ENCODE data around the gene WLS. TPM values are rescaled to one million over a fixed set of nuclear protein-coding genes. Genes with fewer than 3 reads are reported as not detected.
A peak's percentile ranks its signal among the peaks of the same experiment; 100 is the strongest.

The WLS gene
- total RNA-seq, 1 donor from 2014 or later = 68.0 TPM

- Histone ChIP-seq H3K36me3 (peaks cover 0 to 5% of the 10 kb centered on the region in 2 donors), H3K4me3 (no peak overlapping the region), H3K27me3 (no peaks in the 10 kb centered on the region), H3K9me3 (no peaks in the 10 kb centered on the region), H3K4me1 (no peaks in the 10 kb centered on the region), H3K27ac (no peak overlapping the region)
- intact Hi-C loops (cut with DNase I) = no loop called here
- TF ChIP-seq POLR2A (IDR thresholded peaks at IDR 0.05) (no peak), CTCF (IDR thresholded peaks at IDR 0.05) (no peak), POLR2AphosphoS5 (IDR thresholded peaks at IDR 0.05; ENCODE audit: insufficient read depth in 1 of 2, low read depth in 1 of 2) (no peak)
- DNase-seq (ENCODE audit: extremely low spot score in 2 of 2) = peak in 1 of 2 donors; percentile 28
These were observed 110.8 kb downstream of the WLS start for GRCh38 chr1:68121536-68121935.

GRCh38 chr1:68120136-68120791 is 112.1 kb downstream of the WLS start:
- H3K9me3 ChIP-seq = no peaks in the 10 kb centered on the region
- TF ChIP-seq CTCF (IDR thresholded peaks at IDR 0.05) (peak; percentile 80 to 87 (median 85)), POLR2A (IDR thresholded peaks at IDR 0.05) (no peak)

DNA sequence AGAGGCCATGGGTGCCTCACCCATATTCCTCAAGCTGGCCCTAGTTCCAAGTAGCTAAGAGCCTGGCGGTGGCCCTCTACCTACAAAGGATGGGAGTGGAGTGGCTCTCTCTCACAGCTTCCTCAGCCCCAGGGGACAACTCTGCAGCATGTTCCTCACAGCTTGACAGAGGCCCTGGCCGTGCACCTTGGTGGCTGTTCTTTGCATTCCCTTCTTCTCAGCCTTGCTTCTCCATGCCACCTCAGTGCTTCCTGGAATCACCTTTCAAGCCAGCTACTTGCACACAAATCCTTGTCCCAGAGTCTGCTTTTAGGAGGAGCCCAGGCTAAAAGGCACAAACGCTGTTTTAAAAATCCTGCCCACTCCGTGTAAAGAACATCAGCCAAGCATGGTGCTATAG is 112.9 kb downstream of the WLS start:
- intact Hi-C loops (cut with DNase I) = loop anchor here (10.0 kb wide), 1 partner anchor 265 kb away; no protein-coding TSS in a partner anchor
- no peak for DNase-seq (ENCODE audit: extremely low spot score in 2 of 2)
- Histone ChIP-seq H3K4me1 (no peaks in the 10 kb centered on the region), H3K9me3 (no peaks in the 10 kb centered on the region), H3K36me3 (peaks cover 0 to 3% of the 10 kb centered on the region in 2 donors), H3K4me3 (no peak overlapping the region), H3K27me3 (no peaks in the 10 kb centered on the region), H3K27ac (no peak overlapping the region)
- TF ChIP-seq POLR2AphosphoS5 (IDR thresholded peaks at IDR 0.05; ENCODE audit: insufficient read depth in 1 of 2, low read depth in 1 of 2) = no peak
- TF ChIP-seq POLR2A (IDR thresholded peaks at IDR 0.05) = no peak
- no peak for TF ChIP-seq CTCF (IDR thresholded peaks at IDR 0.05)

More at GRCh38 chr1:68120136-68120791, 112.1 kb downstream of the WLS start:
- DNase-seq (ENCODE audit: extremely low spot score in 2 of 2) = peak in 1 of 2 donors; percentile 86
- intact Hi-C loops (cut with DNase I) = no loop called here
- H3K4me3 ChIP-seq = no peak overlapping the region
- no peaks in the 10 kb centered on the region for H3K4me1 ChIP-seq
- H3K36me3 ChIP-seq = peaks cover 0 to 5% of the 10 kb centered on the region in 2 donors
- H3K27ac ChIP-seq = no peak overlapping the region
- H3K27me3 ChIP-seq = no peaks in the 10 kb centered on the region

DNA sequence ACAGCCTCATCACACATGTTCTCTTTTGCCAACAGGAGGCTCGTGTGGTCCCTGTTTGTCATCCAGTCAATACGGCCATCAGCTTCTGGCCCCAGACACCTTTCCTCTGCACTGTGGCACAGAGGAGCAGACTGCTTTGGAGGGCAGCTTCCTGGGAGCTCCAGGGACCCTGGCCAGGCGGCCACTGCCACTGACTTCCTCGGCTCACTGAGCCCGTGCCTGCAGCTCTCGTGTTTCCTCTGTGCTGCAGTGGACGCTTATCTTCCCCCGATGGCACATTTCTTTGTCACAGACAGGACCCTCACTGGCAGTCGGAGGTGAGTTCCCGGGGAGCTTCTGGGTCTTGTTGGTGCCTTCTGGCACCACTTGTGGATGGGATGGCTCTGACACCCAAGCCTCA is 114.9 kb downstream of the WLS start:
- intact Hi-C loops (cut with DNase I) = loop anchor here (2.0 to 10.0 kb wide), 2 partner anchors 225 to 263 kb away; no protein-coding TSS in a partner anchor
- Histone ChIP-seq H3K4me3 (no peak overlapping the region), H3K36me3 (no peaks in the 10 kb centered on the region), H3K4me1 (peaks cover 5% of the 10 kb centered on the region), H3K27ac (no peak overlapping the region), H3K27me3 (no peaks in the 10 kb centered on the region), H3K9me3 (no peaks in the 10 kb centered on the region)
- TF ChIP-seq POLR2A (IDR thresholded peaks at IDR 0.05) = no peak
- no peak for TF ChIP-seq CTCF (IDR thresholded peaks at IDR 0.05)
- TF ChIP-seq POLR2AphosphoS5 (IDR thresholded peaks at IDR 0.05; ENCODE audit: insufficient read depth in 1 of 2, low read depth in 1 of 2) = no peak
- DNase-seq (ENCODE audit: extremely low spot score in 2 of 2) = no peak

- Histone ChIP-seq H3K27ac (no peak overlapping the region), H3K27me3 (no peaks in the 10 kb centered on the region), H3K9me3 (no peaks in the 10 kb centered on the region), H3K4me1 (peaks cover 11% of the 10 kb centered on the region), H3K4me3 (peak overlapping the region in 1 of 2 donors; percentile 22), H3K36me3 (no peaks in the 10 kb centered on the region)
- intact Hi-C loops (cut with DNase I) = loop anchor here (2.0 to 10.0 kb wide), 2 partner anchors 226 to 262 kb away; no protein-coding TSS in a partner anchor
- TF ChIP-seq POLR2A (IDR thresholded peaks at IDR 0.05) = no peak
- peak; percentile 71 to 88 (median 85) for TF ChIP-seq CTCF (IDR thresholded peaks at IDR 0.05)
- no peak for DNase-seq (ENCODE audit: extremely low spot score in 2 of 2)
These were observed 115.6 kb downstream of the WLS start for GRCh38 chr1:68116643-68117235.

Measured in vagina (tissue), 2 donors.